NCI-H2196 (cell line): ENCODE results near the gene SYTL3.

Source experiments
- DNase-seq: peaks from one replicate; lab custom pipeline; 2025; ENCODE audit not compliant: unreplicated experiment; lab: John Stamatoyannopoulos, UW

The SYTL3 gene

GRCh38 chr6:158717341-158718330 lies 67.8 kb downstream of the SYTL3 start:
- no peak for DNase-seq

- DNase-seq = peak; percentile 8
Measured at GRCh38 chr6:158718461-158719046, 68.7 kb downstream of the SYTL3 start.

GRCh38 chr6:158722176-158722729 lies 72.4 kb downstream of the SYTL3 start:
- DNase-seq = no peak

GRCh38 chr6:158725704-158726103 lies 75.8 kb downstream of the SYTL3 start:
- no peak for DNase-seq

- DNase-seq = no peak
Measured at GRCh38 chr6:158729906-158730540, 80.2 kb downstream of the SYTL3 start.

GRCh38 chr6:158730541-158730907 lies 80.7 kb downstream of the SYTL3 start:
- DNase-seq = no peak

- DNase-seq = no peak
Measured at GRCh38 chr6:158735009-158735408, 85.2 kb downstream of the SYTL3 start.

- DNase-seq = no peak
Measured at GRCh38 chr6:158737082-158737709, 87.3 kb downstream of the SYTL3 start.

GRCh38 chr6:158737710-158738615 lies 88.1 kb downstream of the SYTL3 start:
- DNase-seq = peak; percentile 14

GRCh38 chr6:158739673-158740072 lies 89.8 kb downstream of the SYTL3 start:
- no peak for DNase-seq

- no peak for DNase-seq
Measured at GRCh38 chr6:158743033-158743651, 93.3 kb downstream of the SYTL3 start.

GRCh38 chr6:158744986-158745430 lies 95.2 kb downstream of the SYTL3 start:
- no peak for DNase-seq

- DNase-seq = no peak
Measured at GRCh38 chr6:158751224-158751623, 101.4 kb downstream of the SYTL3 start.

GRCh38 chr6:158751921-158752320 lies 102.1 kb downstream of the SYTL3 start:
- DNase-seq = no peak

- DNase-seq = peak; percentile 45
Measured at GRCh38 chr6:158752613-158753012, 102.8 kb downstream of the SYTL3 start.

GRCh38 chr6:158753811-158754210 lies 104.0 kb downstream of the SYTL3 start:
- DNase-seq = no peak

- DNase-seq = no peak
Measured at GRCh38 chr6:158754738-158755137, 104.9 kb downstream of the SYTL3 start.

GRCh38 chr6:158755636-158756035 lies 105.8 kb downstream of the SYTL3 start:
- DNase-seq = no peak

- DNase-seq = no peak
Measured at GRCh38 chr6:158756126-158756525, 106.3 kb downstream of the SYTL3 start.
